Amniotic epithelial cell (primary cell): ENCODE data around the gene BUB1B.
"Not testable (repeated sequence)": the region's sequence is repeated elsewhere in the genome, so short reads cannot be mapped to it uniquely, and the experiment has no call there.

Experiments used
- DNase-seq: peaks from one replicate; pipeline ENCODE4 v3.0.0-alpha.2; 2010; ENCODE audit warnings: low read depth

Gene BUB1B

GRCh38 chr15:40160689-40161688, at the start of gene BUB1B:
BUB1B (plus strand) TSS chr15:40161069; CDS start chr15:40161221, 152 bp downstream.
- peak; percentile 83 for DNase-seq

GRCh38 chr15:40111888-40112287, 49.0 kb upstream of the BUB1B start:
- no peak for DNase-seq

GRCh38 chr15:40112789-40113188, 48.1 kb upstream of the BUB1B start:
- no peak for DNase-seq

- DNase-seq: no peak
These were observed 46.7 kb upstream of the BUB1B start for GRCh38 chr15:40114218-40114617.

- not testable (repeated sequence) for DNase-seq
These were observed 45.8 kb upstream of the BUB1B start for GRCh38 chr15:40115106-40115505.

- DNase-seq: peak; percentile 37
These were observed 45.2 kb upstream of the BUB1B start for GRCh38 chr15:40115670-40116093.

- peak; percentile 84 for DNase-seq
These were observed 42.4 kb upstream of the BUB1B start for GRCh38 chr15:40118473-40118872.

- DNase-seq: no peak
These were observed 38.8 kb upstream of the BUB1B start for GRCh38 chr15:40121911-40122638.

- not testable (repeated sequence) for DNase-seq
These were observed 37.9 kb upstream of the BUB1B start for GRCh38 chr15:40122989-40123388.

GRCh38 chr15:40123863-40124262, 37.0 kb upstream of the BUB1B start:
- not testable (repeated sequence) for DNase-seq

- not testable (repeated sequence) for DNase-seq
These were observed 36.5 kb upstream of the BUB1B start for GRCh38 chr15:40124333-40124732.

GRCh38 chr15:40124807-40125285, 36.0 kb upstream of the BUB1B start:
- DNase-seq: not testable (repeated sequence)

GRCh38 chr15:40125950-40126349, 34.9 kb upstream of the BUB1B start:
- DNase-seq: no peak

GRCh38 chr15:40128766-40129660, 31.9 kb upstream of the BUB1B start:
- DNase-seq: no peak

GRCh38 chr15:40130118-40130517, 30.8 kb upstream of the BUB1B start:
- no peak for DNase-seq

- no peak for DNase-seq
These were observed 29.9 kb upstream of the BUB1B start for GRCh38 chr15:40130799-40131502.

- DNase-seq: no peak
These were observed 27.3 kb upstream of the BUB1B start for GRCh38 chr15:40133544-40133943.

- no peak for DNase-seq
These were observed 26.0 kb upstream of the BUB1B start for GRCh38 chr15:40134885-40135284.

- DNase-seq: not testable (repeated sequence)
These were observed 24.9 kb upstream of the BUB1B start for GRCh38 chr15:40135846-40136450.

GRCh38 chr15:40136470-40137302, 24.2 kb upstream of the BUB1B start:
- no peak for DNase-seq
